Activated T-cell treated with anti-CD3 and anti-CD28 coated beads for 4 hours (primary cell): Measurements from ENCODE around the gene MUC4.
"Not testable (repeated sequence)": the region's sequence is repeated elsewhere in the genome, so short reads cannot be mapped to it uniquely, and the experiment has no call there.

Experiments
- DNase-seq: peaks from one replicate; pipeline ENCODE4 v3.0.0-alpha.2; 2020

Gene MUC4

GRCh38 chr3:195834675-195835583 lies 23.2 kb upstream of the MUC4 start:
- no peak for DNase-seq

- DNase-seq, result no peak
Observed at GRCh38 chr3:195829897-195830254, 18.1 kb upstream of the MUC4 start.

- no peak for DNase-seq
Observed at GRCh38 chr3:195828762-195829161, 17.0 kb upstream of the MUC4 start.

GRCh38 chr3:195825857-195826804 lies 14.4 kb upstream of the MUC4 start:
- DNase-seq, result no peak

GRCh38 chr3:195825191-195825588 lies 13.5 kb upstream of the MUC4 start:
- DNase-seq, result no peak

GRCh38 chr3:195824425-195825190 lies 12.9 kb upstream of the MUC4 start:
- DNase-seq, result not testable (repeated sequence)

- no peak for DNase-seq
Observed at GRCh38 chr3:195823999-195824398, 12.3 kb upstream of the MUC4 start.

GRCh38 chr3:195823280-195823679 lies 11.6 kb upstream of the MUC4 start:
- DNase-seq, result no peak

GRCh38 chr3:195822131-195822696 lies 10.5 kb upstream of the MUC4 start:
- DNase-seq, result no peak

- DNase-seq, result no peak
Observed at GRCh38 chr3:195821403-195822130, 9.8 kb upstream of the MUC4 start.

- DNase-seq, result no peak
Observed at GRCh38 chr3:195820901-195821300, 9.2 kb upstream of the MUC4 start.

- DNase-seq, result no peak
Observed at GRCh38 chr3:195820186-195820585, 8.5 kb upstream of the MUC4 start.

GRCh38 chr3:195818301-195818700 lies 6.6 kb upstream of the MUC4 start:
- no peak for DNase-seq

GRCh38 chr3:195817578-195818135 lies 5.9 kb upstream of the MUC4 start:
- no peak for DNase-seq

- not testable (repeated sequence) for DNase-seq
Observed at GRCh38 chr3:195816276-195816913, 4.7 kb upstream of the MUC4 start.

GRCh38 chr3:195815169-195815771 lies 3.5 kb upstream of the MUC4 start:
- DNase-seq, result no peak

- DNase-seq, result no peak
Observed at GRCh38 chr3:195813916-195814640, 2.3 kb upstream of the MUC4 start.

GRCh38 chr3:195812366-195812765 lies 637 bp upstream of the MUC4 start:
- no peak for DNase-seq

GRCh38 chr3:195810455-195810845 lies 1.3 kb downstream of the MUC4 start:
- no peak for DNase-seq
